ENCODE data around the gene DONSON.

DNA sequence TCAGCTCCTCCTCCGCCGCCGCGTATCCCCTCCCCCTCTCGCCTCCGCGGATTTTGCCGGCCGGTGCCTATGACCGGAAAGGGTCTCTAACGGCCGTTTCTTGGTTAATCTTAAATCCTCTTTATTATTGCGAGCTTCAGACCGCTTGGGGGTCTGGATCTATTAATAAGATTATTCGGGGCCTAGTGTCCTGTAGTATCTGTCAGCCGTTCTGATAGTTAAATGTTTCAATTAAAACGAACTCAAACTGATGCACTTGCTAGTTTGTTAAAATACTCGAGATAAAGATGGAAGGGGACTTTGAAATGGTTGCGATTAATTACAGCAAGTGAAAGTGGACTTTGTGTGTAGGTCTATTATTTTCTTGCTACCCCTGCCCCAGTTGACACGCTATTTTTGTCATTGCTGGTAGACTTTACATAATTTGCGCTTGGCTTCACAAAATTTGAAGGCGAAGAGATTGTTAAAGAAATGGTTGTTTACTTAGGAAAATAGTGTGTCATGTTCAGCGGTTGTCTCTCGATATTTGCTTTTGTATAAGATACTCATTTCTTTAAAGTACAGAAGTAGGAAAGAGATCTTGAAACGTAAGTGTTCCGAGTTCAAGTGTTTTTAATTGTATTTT lies 44.9 kb downstream of the DONSON start:
- no peak for TF ChIP-seq KAT7 (CRISPR knock-in tag; IDR thresholded peaks at IDR 0.05; ENCODE audit: borderline replicate concordance)
- no peak for TF ChIP-seq THYN1 (CRISPR knock-in tag; IDR thresholded peaks at IDR 0.05; ENCODE audit: borderline replicate concordance, low read depth)
- TF ChIP-seq HNRNPH1 (optimal IDR thresholded peaks at IDR 0.05; ENCODE audit: low read depth, low read length) = no peak
- TF ChIP-seq ZNF780A (CRISPR knock-in tag; IDR thresholded peaks at IDR 0.05) = no peak
- no peak for TF ChIP-seq ERF (CRISPR knock-in tag; IDR thresholded peaks at IDR 0.05)
- TF ChIP-seq EP300 (IDR thresholded peaks at IDR 0.05; ENCODE audit: low read depth in 2 of 2, low read length in 2 of 2) = no peak
- no peak for TF ChIP-seq EP300 (CRISPR knock-in tag; IDR thresholded peaks at IDR 0.05; ENCODE audit: borderline replicate concordance)
- no peak for TF ChIP-seq ZNF12 (CRISPR knock-in tag; IDR thresholded peaks at IDR 0.05)
- TF ChIP-seq, protein P1, sequence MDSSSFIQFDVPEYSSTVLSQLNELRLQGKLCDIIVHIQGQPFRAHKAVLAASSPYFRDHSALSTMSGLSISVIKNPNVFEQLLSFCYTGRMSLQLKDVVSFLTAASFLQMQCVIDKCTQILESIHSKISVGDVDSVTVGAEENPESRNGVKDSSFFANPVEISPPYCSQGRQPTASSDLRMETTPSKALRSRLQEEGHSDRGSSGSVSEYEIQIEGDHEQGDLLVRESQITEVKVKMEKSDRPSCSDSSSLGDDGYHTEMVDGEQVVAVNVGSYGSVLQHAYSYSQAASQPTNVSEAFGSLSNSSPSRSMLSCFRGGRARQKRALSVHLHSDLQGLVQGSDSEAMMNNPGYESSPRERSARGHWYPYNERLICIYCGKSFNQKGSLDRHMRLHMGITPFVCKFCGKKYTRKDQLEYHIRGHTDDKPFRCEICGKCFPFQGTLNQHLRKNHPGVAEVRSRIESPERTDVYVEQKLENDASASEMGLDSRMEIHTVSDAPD (CRISPR knock-in tag; IDR thresholded peaks at IDR 0.05) = no peak
- TF ChIP-seq NFIC (IDR thresholded peaks at IDR 0.05; ENCODE audit: low read length) = no peak
- TF ChIP-seq, protein P2, sequence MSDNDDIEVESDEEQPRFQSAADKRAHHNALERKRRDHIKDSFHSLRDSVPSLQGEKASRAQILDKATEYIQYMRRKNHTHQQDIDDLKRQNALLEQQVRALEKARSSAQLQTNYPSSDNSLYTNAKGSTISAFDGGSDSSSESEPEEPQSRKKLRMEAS (IDR thresholded peaks at IDR 0.05) = no peak
